BE2C (cell line): ENCODE measurements around the gene NEK4.

ENCODE experiments used
- DNase-seq: peaks from one replicate; pipeline ENCODE4 v3.0.0-alpha.2; 2020
- H3K27me3 ChIP-seq: fragments of 250-450 bp; sonication (Bioruptor Pico); 2 replicates; pipeline ENCODE4 v1.5.1; 2020; ENCODE audit warnings: mild to moderate bottlenecking
- H3K36me3 ChIP-seq: fragments of 250-450 bp; sonication (Bioruptor Pico); 2 replicates; pipeline ENCODE4 v1.5.1; 2020; ENCODE audit warnings: mild to moderate bottlenecking
- H3K4me1 ChIP-seq: fragments of 250-450 bp; sonication (Bioruptor Pico); 2 replicates; pipeline ENCODE4 v1.5.1; 2020
- H3K4me3 ChIP-seq: 2 replicates; pipeline ENCODE4 v1.5.1; 2011; ENCODE audit warnings: low read depth, low read length
- H3K9me3 ChIP-seq: fragments of 250-450 bp; sonication (Bioruptor Pico); 2 replicates; pipeline ENCODE4 v1.5.1; 2020
- CTCF ChIP-seq: IDR thresholded peaks from 2 replicates; pipeline ENCODE4 v1.5.1; 2012; ENCODE audit warnings: mild to moderate bottlenecking, low read depth, low read length

The NEK4 gene

GRCh38 chr3:52694528-52695189, 76.1 kb downstream of the NEK4 start:
- no peak for TF ChIP-seq CTCF
- Histone ChIP-seq H3K27me3 (no peaks in the 10 kb centered on the region), H3K36me3 (peaks cover 65% of the 10 kb centered on the region), H3K4me1 (no peaks in the 10 kb centered on the region), H3K9me3 (no peaks in the 10 kb centered on the region), H3K4me3 (no peak overlapping the region)
- no peak for DNase-seq

GRCh38 chr3:52693071-52693470, 77.7 kb downstream of the NEK4 start:
- Histone ChIP-seq H3K4me3 (no peak overlapping the region), H3K4me1 (no peaks in the 10 kb centered on the region), H3K9me3 (no peaks in the 10 kb centered on the region), H3K27me3 (no peaks in the 10 kb centered on the region), H3K36me3 (peaks cover 81% of the 10 kb centered on the region)
- no peak for DNase-seq
- no peak for TF ChIP-seq CTCF

GRCh38 chr3:52690560-52690959, 80.2 kb downstream of the NEK4 start:
- Histone ChIP-seq H3K4me3 (no peak overlapping the region), H3K27me3 (no peaks in the 10 kb centered on the region), H3K4me1 (no peaks in the 10 kb centered on the region), H3K36me3 (peaks cover 88% of the 10 kb centered on the region), H3K9me3 (no peaks in the 10 kb centered on the region)
- TF ChIP-seq CTCF, result no peak
- no peak for DNase-seq

GRCh38 chr3:52689151-52689550, 81.6 kb downstream of the NEK4 start:
- Histone ChIP-seq H3K27me3 (no peaks in the 10 kb centered on the region), H3K4me1 (no peaks in the 10 kb centered on the region), H3K36me3 (peaks cover 75% of the 10 kb centered on the region), H3K9me3 (no peaks in the 10 kb centered on the region), H3K4me3 (no peak overlapping the region)
- TF ChIP-seq CTCF, result no peak
- DNase-seq, result no peak

GRCh38 chr3:52688266-52688665, 82.5 kb downstream of the NEK4 start:
- no peak for DNase-seq
- no peaks in the 10 kb centered on the region for H3K27me3 ChIP-seq
- no peak for TF ChIP-seq CTCF
- H3K4me1 ChIP-seq, result no peaks in the 10 kb centered on the region
- H3K4me3 ChIP-seq, result no peak overlapping the region; the same call in 1 of the 2 replicates
- peaks cover 67% of the 10 kb centered on the region for H3K36me3 ChIP-seq
- no peaks in the 10 kb centered on the region for H3K9me3 ChIP-seq
